ENCODE results near the gene STUM. TPM values are rescaled to one million over a fixed set of nuclear protein-coding genes. Genes with fewer than 3 reads are reported as not detected.
"Not testable (repeated sequence)": the region's sequence is repeated elsewhere in the genome, so short reads cannot be mapped to it uniquely, and the experiment has no call there.

Gene STUM
- polyA plus RNA-seq, 3 donors = 0.64 to 3.1 (median 1.5) TPM

DNA sequence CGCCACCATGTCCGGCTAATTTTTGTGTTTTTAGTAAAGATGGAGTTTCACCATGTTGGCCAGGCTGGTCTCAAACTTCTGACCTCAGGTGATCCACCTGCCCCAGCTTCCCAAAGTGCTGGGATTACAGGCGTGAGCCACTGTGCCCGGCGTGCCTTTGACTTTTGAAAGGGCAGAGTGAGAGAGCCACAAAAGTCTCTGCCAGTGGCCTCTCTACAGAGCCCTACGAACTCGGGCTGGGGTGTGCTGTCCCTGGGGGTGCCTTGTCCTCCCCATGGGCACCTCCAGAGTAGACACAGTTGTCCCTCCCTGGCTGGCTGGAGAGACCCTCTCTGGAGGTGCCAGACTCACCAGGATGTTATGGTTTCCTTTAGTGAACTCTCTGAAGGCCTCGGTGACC lies 90.6 kb downstream of the STUM start:
- not testable (repeated sequence) for H3K27ac ChIP-seq (ENCODE audit: low read depth, low read length)

GRCh38 chr1:226639631-226640061 lies 91.1 kb downstream of the STUM start:
- WGBS, 3 donors = 91 to 95% (median 91%) methylated on average over 12 to 18 of the region's 18 CpGs
- no peak overlapping the region for H3K27ac ChIP-seq (ENCODE audit: low read depth, low read length)

More for the DNA sequence above, 90.6 kb downstream of the STUM start:
- 96 to 97% (median 97%) methylated on average over 8 of the region's 8 CpGs for WGBS, 3 donors

- no peak overlapping the region for H3K27ac ChIP-seq (ENCODE audit: low read depth, low read length)
- WGBS, 3 donors = 82 to 90% (median 86%) methylated on average over 23 of the region's 23 CpGs
These were observed 92.0 kb downstream of the STUM start for GRCh38 chr1:226640321-226641136.

DNA sequence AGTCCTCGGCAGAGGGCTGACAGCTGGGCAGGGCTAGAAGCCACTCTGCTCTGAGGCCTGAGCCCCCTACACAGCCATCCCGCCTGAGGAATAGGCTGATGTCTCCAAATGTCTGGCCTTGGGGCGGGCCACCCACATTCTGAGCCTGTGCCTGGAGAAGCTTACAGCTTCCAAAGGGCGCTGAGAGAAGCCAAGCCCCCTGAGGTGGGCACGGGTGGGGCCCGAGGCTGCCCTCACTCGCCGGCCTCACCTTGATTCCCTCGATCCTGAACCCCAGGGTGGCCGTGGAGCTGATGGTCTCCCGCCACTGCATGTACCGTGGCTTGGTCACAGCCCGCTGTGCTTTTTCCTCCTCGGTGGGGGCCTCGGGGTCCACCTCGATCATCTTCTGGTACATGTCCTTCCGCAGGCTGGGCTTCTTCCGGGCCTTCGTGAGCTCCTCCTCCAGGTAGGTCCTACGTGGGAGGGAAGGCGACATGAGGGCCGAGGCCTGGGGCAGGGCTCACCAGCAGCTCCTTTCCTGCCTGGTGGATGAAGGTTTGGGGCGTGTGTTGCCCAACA lies 93.2 kb downstream of the STUM start:
- 91 to 95% (median 92%) methylated on average over 19 to 23 of the region's 23 CpGs for WGBS, 3 donors
- H3K27ac ChIP-seq (ENCODE audit: low read depth, low read length) = no peak overlapping the region

- 89 to 98% (median 90%) methylated on average over 8 of the region's 8 CpGs for WGBS, 3 donors
- H3K27ac ChIP-seq (ENCODE audit: low read depth, low read length) = no peak overlapping the region
These were observed 93.9 kb downstream of the STUM start for GRCh38 chr1:226642421-226642820.

DNA sequence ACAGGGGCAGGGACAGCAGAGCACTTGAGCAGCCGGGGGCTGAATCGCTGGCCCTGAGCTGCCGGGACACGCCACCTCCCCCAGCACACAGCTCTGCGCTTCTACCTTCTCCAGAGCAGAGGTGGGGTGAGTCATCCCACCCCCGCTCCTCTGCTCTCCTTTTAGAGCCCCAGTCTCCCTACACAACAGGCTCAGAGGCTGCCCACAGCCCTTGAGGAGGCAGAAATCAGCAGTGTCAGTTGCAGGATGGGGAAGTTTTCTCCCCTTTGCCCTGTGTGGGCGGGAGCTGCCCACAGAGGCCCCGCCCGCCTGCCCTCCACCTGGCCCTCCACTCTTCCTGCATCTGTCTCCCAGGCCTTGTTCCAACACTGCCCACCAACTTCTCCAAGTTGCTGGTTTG lies 94.6 kb downstream of the STUM start:
- 48 to 85% (median 64%) methylated on average over 9 of the region's 9 CpGs for WGBS, 3 donors
- H3K27ac ChIP-seq (ENCODE audit: low read depth, low read length) = no peak overlapping the region

- no peak overlapping the region for H3K27ac ChIP-seq (ENCODE audit: low read depth, low read length)
- WGBS, 3 donors = 56 to 81% (median 57%) methylated on average over 17 to 18 of the region's 18 CpGs
These were observed 95.3 kb downstream of the STUM start for GRCh38 chr1:226643611-226644540.

DNA sequence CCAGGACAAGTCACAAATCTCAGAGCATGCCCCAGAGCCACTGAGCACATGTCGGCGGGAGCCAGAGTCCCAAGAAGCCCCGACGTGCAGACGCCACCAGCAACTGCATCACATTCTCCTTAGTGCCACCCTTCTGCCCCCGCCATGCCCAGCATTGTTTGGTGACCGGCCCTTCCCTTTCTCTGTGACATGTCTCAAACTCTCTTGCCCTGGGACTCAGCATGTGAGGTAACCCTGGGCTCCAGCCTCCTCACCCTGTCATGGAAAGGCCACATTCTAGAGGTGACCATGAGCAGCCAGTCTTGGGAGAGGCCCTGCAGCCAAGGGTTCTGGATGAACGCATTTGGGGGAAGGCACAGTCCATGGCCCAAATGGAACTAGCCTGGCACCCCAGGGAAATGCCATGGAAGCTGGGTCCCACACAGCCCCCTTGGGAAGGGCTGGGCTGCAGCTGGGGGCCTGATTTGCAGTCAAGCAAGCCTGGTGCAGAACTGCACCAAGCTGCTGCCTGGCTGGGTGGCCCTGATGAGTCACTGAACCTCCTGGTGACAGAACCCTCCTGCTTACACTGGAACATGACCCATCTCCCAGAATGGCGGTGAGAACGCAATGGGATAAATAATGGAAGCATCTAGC lies 96.1 kb downstream of the STUM start:
- WGBS, 3 donors = 83 to 92% (median 86%) methylated on average over 10 of the region's 10 CpGs
- H3K27ac ChIP-seq (ENCODE audit: low read depth, low read length) = no peak overlapping the region

DNA sequence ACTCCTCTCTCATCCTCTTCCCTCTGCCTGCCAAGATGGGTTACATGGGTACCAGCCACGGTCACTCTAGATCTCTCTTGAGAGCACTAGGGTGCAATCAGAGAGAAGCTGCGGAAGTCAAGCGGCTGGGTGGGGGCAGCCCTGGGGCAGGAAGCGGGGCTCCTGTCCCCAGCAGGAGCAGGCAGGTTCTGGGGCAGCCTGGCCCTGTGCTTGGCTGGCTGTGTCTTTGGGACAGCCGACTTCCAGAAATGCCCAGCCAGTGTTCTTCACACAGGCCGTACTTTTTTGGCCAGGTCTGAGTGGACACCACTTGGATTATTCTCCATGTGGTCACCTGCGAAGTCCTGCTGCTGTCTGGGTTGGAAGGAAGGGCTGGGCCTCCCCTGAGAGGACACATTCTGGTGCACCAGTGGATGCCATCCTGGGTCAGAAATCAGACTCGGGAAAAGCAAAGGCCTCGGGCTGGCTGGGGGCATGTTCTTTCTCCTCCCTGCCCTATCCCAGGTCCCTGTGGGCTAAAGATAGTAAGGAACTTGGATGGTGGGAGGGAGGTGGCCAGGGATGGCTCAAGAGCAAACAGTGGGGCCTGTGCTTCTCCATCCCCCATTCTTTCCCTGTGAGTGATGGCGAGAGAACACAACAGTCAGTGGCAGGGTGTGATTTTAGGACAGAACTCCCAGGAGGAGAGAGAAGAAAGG lies 96.9 kb downstream of the STUM start:
- WGBS, 3 donors = 78 to 88% (median 82%) methylated on average over 10 of the region's 10 CpGs
- H3K27ac ChIP-seq (ENCODE audit: low read depth, low read length) = no peak overlapping the region

GRCh38 chr1:226646026-226646869 lies 97.7 kb downstream of the STUM start:
- 77 to 90% (median 86%) methylated on average over 18 of the region's 18 CpGs for WGBS, 3 donors
- H3K27ac ChIP-seq (ENCODE audit: low read depth, low read length) = no peak overlapping the region

GRCh38 chr1:226646870-226647449 lies 98.4 kb downstream of the STUM start:
- no peak overlapping the region for H3K27ac ChIP-seq (ENCODE audit: low read depth, low read length)
- WGBS, 3 donors = 95 to 98% (median 95%) methylated on average over 16 of the region's 16 CpGs

GRCh38 chr1:226647719-226648118 lies 99.2 kb downstream of the STUM start:
- WGBS, 3 donors = 92 to 95% (median 94%) methylated on average over 8 of the region's 8 CpGs
- no peak overlapping the region for H3K27ac ChIP-seq (ENCODE audit: low read depth, low read length)

DNA sequence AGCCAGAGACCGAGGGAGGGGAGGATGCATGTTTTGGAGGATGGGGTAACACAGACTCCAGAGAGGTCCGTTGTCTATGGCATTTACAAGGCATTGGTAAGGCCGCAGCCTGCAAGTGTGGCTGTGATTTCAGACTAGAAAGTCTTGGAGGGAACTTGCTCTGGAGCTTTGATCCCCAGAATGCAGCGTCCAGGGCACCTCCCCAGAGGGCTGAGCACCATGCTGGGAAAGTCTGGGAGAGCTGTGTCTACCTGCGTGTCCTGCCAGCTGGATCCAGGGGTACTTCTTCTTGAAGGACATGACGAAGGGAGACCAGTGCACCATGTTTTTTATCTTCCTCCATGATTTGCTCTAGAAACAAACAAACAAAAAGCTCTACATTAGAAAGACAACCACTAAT lies 99.9 kb downstream of the STUM start:
- WGBS, 3 donors = 89 to 92% (median 91%) methylated on average over 6 of the region's 6 CpGs
- H3K27ac ChIP-seq (ENCODE audit: low read depth, low read length) = no peak overlapping the region

DNA sequence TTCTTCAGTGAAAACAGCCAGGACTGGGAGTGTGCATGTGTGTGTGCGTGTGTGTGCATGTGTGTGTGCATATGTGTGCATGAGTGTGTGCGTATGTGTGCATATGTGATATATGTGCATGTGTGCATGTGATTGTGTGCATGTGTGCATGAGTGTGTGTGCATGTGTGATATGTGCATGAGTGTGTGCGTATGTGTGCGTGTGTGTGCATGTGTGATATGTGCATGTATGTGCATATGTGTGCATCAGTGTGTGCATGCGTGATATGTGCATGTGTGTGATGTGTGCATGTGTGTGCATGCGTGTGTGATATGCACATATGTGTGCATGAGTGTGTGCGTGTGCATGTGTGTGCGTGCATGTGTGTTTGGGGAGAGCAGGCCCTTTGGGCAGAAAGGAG lies 100.7 kb downstream of the STUM start:
- H3K27ac ChIP-seq (ENCODE audit: low read depth, low read length) = no peak overlapping the region
- WGBS, 3 donors = 93 to 97% (median 97%) methylated on average over 8 of the region's 8 CpGs

DNA sequence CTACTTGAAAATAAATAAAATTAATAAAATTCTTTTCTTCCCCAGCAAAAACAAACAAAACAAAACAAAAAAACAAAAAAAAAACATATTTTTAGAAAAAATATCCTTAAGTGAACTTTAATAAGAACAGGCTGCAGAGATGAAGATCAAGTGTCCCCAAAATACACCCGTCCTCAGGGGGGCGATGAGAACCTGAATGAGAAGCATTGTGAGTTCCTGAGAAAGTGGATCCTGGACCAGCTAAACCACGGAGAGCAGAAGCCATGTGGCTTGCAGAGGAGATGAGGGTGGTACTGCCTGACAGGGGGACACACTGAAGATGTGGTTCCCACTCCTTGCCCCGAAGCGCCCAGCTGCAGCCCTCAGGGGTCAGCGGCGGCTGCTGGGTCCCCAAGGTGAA lies 101.2 kb downstream of the STUM start:
- no peak overlapping the region for H3K27ac ChIP-seq (ENCODE audit: low read depth, low read length)
- WGBS, 3 donors = 56 to 72% (median 70%) methylated on average over 7 of the region's 7 CpGs

DNA sequence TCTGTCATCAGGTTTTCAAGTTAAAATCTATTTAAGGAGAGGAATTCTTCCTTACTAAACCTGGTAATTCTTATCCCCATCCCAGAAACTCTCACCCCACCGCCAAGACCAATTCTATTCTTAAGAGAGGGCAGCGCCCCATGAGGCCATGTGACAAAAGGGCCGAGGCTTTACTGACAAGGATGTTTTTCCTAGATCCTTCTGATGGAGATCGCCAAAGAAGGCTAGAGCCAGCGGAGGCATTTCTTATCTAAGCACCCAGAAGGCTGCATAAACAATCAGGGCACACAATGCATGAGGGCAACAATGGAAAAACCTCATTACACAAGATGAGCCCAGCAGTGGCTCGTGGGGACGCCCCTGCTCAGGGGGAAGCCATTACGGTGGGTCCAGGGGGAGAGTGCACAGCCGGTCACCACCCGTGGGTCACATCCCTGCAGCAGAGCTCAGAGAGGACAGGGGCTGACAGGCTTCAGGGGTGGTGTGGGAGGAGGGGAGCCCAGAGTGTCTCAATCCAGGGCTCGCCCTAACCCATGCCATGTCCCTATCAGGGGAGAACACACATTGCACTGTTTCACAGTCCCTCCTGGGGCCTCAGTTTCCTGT lies 101.8 kb downstream of the STUM start:
- WGBS, 3 donors = 71 to 80% (median 72%) methylated on average over 11 of the region's 11 CpGs
- no peak overlapping the region for H3K27ac ChIP-seq (ENCODE audit: low read depth, low read length)
